ENCODE measurements around the gene NELL1.

DNA sequence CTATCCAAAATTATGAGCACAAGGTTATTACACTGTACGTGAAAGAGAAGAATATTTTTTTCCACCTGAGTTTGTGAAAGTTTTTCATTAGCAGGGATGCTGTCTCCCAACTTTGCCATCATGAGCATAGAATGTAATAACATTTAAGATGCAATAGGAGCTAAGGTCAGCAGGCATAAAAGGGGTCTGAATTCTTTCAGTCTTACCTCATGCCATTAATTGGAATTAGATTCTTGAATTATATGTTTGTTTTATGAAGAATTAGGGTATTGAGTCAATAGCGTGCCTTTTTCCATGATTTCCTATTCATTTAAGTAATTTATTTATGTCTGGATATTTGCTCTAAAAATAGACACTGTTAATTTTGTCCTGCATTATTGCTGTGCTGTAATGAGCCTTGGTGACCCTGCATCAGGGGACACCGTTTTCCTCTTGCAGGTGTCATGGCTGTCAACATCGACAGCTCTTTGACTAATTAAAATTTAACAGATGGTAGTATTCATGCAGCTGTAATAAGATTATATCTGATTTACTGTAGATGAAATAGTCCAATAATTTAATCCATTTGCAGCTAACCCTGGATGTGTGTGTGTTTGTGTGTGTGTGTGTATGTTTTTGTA, 637.5 kb downstream of the NELL1 start:
- TF ChIP-seq CTCF (IDR thresholded peaks at IDR 0.05; ENCODE audit: borderline replicate concordance, extremely low read depth, low read length, poor library complexity, severe bottlenecking) (no peak), EZH2 (IDR thresholded peaks at IDR 0.05; ENCODE audit: borderline replicate concordance, low read depth, low read length, severe bottlenecking) (no peak)
